Measurements from ENCODE around the gene MOB3B. TPM values are rescaled to one million over a fixed set of nuclear protein-coding genes. Genes with fewer than 3 reads are reported as not detected.

Gene MOB3B
- total and polyA plus RNA-seq, 10 of the 15 experiments (the other 5 are each of a cell fraction or from before 2014, with no cell fraction given) = 0.44 to 2.7 (median 0.91) TPM

DNA sequence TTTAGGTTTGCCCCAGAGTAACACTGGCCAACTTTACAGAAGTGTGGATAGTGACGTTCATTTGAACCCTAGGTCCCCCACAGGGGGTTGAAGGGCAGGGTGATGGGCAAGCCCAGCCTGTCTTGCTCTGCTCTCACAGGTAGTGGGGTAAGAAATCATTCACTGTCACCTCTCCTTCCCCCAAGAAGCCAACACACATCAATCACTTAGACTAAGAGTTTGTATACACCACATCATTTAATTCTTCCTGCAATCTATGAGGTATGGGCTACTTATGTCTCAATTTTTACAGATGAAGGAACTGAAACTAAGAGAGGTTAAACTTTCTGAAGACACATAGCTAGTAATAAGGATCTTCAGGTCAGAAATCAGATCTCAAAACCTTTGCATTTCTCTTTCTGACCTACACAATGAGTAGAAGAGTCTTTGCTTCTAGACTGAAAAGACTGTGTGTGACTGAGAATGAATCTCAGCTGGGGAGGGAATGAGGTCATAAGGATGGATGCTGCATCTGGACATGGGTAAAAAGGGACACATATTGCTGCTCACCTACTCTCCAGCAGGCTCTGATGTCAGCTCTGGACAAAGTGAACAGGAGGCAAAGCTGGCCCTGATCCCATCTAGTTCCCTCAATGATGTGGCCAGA lies 151.7 kb downstream of the MOB3B start (continued):
- TF ChIP-seq, protein P1, sequence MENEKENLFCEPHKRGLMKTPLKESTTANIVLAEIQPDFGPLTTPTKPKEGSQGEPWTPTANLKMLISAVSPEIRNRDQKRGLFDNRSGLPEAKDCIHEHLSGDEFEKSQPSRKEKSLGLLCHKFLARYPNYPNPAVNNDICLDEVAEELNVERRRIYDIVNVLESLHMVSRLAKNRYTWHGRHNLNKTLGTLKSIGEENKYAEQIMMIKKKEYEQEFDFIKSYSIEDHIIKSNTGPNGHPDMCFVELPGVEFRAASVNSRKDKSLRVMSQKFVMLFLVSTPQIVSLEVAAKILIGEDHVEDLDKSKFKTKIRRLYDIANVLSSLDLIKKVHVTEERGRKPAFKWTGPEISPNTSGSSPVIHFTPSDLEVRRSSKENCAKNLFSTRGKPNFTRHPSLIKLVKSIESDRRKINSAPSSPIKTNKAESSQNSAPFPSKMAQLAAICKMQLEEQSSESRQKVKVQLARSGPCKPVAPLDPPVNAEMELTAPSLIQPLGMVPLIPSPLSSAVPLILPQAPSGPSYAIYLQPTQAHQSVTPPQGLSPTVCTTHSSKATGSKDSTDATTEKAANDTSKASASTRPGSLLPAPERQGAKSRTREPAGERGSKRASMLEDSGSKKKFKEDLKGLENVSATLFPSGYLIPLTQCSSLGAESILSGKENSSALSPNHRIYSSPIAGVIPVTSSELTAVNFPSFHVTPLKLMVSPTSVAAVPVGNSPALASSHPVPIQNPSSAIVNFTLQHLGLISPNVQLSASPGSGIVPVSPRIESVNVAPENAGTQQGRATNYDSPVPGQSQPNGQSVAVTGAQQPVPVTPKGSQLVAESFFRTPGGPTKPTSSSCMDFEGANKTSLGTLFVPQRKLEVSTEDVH (IDR thresholded peaks at IDR 0.05; ENCODE audit: low read depth, partially characterized antibody) = no peak
- peak; percentile 57 for TF ChIP-seq NFIC (IDR thresholded peaks at IDR 0.05; ENCODE audit: low read depth, low read length)
- TF ChIP-seq BRCA1 (IDR thresholded peaks at IDR 0.05; ENCODE audit: low read depth, low read length) = no peak
- 0 out of 2 replicates have a peak, but pooled peaks have one; percentile 41 for TF ChIP-seq MEF2A (IDR thresholded peaks at IDR 0.05; ENCODE audit: insufficient read depth, low read depth, low read length)
- TF ChIP-seq MYC (IDR thresholded peaks at IDR 0.05; ENCODE audit: insufficient read depth, insufficient read length, insufficient replicate concordance, low read length, severe bottlenecking) = no peak
- no peak for TF ChIP-seq SIN3A (IDR thresholded peaks at IDR 0.05; ENCODE audit: low read depth, low read length)
- TF ChIP-seq REST (IDR thresholded peaks at IDR 0.05; ENCODE audit: low read depth, low read length) = no peak
- TF ChIP-seq SUZ12 (IDR thresholded peaks at IDR 0.05; ENCODE audit: unreplicated experiment) = no peak
- TF ChIP-seq CTCF (IDR thresholded peaks at IDR 0.05 in 2 of 3, conservative IDR thresholded peaks at IDR 0.05 in 1 of 3; ENCODE audit: control insufficient read depth in 2 of 3, extremely low read depth in 1 of 3, insufficient read depth in 1 of 3, low read depth in 3 of 3, low read length in 3 of 3) = no peak
- no peak for TF ChIP-seq HDAC2 (IDR thresholded peaks at IDR 0.05)
- no peak for TF ChIP-seq MEF2B (IDR thresholded peaks at IDR 0.05; ENCODE audit: partially characterized antibody, poor library complexity, severe bottlenecking)
- TF ChIP-seq, protein P2, sequence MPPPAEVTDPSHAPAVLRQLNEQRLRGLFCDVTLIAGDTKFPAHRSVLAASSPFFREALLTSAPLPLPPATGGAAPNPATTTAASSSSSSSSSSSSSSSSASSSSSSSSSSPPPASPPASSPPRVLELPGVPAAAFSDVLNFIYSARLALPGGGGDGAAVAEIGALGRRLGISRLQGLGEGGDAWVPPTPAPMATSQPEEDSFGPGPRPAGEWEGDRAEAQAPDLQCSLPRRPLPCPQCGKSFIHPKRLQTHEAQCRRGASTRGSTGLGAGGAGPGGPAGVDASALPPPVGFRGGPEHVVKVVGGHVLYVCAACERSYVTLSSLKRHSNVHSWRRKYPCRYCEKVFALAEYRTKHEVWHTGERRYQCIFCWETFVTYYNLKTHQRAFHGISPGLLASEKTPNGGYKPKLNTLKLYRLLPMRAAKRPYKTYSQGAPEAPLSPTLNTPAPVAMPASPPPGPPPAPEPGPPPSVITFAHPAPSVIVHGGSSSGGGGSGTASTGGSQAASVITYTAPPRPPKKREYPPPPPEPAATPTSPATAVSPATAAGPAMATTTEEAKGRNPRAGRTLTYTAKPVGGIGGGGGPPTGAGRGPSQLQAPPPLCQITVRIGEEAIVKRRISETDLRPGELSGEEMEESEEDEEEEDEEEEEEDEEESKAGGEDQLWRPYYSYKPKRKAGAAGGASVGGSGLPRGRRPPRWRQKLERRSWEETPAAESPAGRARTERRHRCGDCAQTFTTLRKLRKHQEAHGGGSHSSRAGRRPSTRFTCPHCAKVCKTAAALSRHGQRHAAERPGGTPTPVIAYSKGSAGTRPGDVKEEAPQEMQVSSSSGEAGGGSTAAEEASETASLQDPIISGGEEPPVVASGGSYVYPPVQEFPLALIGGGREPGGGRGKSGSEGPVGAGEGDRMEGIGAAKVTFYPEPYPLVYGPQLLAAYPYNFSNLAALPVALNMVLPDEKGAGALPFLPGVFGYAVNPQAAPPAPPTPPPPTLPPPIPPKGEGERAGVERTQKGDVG (CRISPR knock-in tag; IDR thresholded peaks at IDR 0.05) = no peak
- no peak for TF ChIP-seq POLR2AphosphoS2 (IDR thresholded peaks at IDR 0.05; ENCODE audit: low read depth, low read length)
- TF ChIP-seq USF2 (IDR thresholded peaks at IDR 0.05; ENCODE audit: borderline replicate concordance, low read depth, low read length) = no peak
- peak; percentile 57; the same call in 1 of the 2 replicates for TF ChIP-seq CBX5 (IDR thresholded peaks at IDR 0.05; ENCODE audit: low read depth)

Measured in GM12878 (cell line).